ENCODE results near the gene ATP6V1C2. TPM values are rescaled to one million over a fixed set of nuclear protein-coding genes. Genes with fewer than 3 reads are reported as not detected.

The ATP6V1C2 gene
- total and polyA plus RNA-seq, 2 of the 4 experiments (the other 2 are of a cell fraction): not detected

DNA sequence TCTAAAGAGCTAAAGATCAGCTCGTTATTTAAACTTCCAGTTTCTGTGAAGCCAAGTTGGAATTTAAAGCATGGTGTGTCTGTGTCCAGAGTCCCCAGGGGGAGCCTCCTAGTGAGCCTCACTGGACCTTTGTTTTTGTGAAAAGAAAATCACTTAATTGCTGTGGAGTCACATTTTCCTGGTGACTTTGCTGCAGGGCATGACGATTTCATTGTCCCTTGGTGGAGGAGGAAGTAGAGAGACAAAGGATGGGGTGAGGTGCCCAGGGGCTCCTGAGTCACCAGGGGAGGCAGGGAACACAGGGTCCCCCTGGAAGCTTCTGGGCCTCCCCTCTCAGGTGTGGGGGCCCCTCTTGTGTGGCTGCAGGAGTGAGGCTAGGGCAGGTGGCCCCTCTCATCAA is 19.7 kb downstream of the ATP6V1C2 start:
- Histone ChIP-seq H4K20me1 (ENCODE audit: insufficient read depth, low read length) (no peaks in the 10 kb centered on the region), H3K4ac (ENCODE audit: low read depth, low read length) (no peak overlapping the region), H3K9me1 (ENCODE audit: insufficient read depth, low read length) (no peaks in the 10 kb centered on the region), H3K56ac (ENCODE audit: extremely low read depth, insufficient read depth, low read length) (no peak overlapping the region), H2BK5ac (ENCODE audit: low read depth, low read length, poor library complexity, severe bottlenecking) (no peak overlapping the region), H2AK9ac (replicated peaks; ENCODE audit: low read depth, low read length, poor library complexity) (no peak overlapping the region), H3K18ac (ENCODE audit: low read depth, low read length) (no peak overlapping the region), H4K8ac (ENCODE audit: low read depth in 2 of 2, low read length in 2 of 2) (no peak overlapping the region), H3K23ac (ENCODE audit: low read depth, low read length) (no peak overlapping the region), H3K79me1 (ENCODE audit: low read depth in 1 of 2, low read length in 2 of 2) (no peaks in the 10 kb centered on the region), H2BK20ac (ENCODE audit: low read depth, low read length) (no peak overlapping the region), H2BK120ac (ENCODE audit: low read depth, low read length) (no peak overlapping the region), H4K91ac (ENCODE audit: insufficient read depth, low read depth, low read length) (no peak overlapping the region), H3K4me1 (ENCODE audit: control insufficient read depth, insufficient read depth, low read length) (no peaks in the 10 kb centered on the region), H2AK5ac (ENCODE audit: low read depth, low read length) (no peak overlapping the region), H3K27ac (ENCODE audit: insufficient read depth, low read length) (no peak overlapping the region), H3K9me3 (ENCODE audit: control insufficient read depth, insufficient read depth, low read length) (no peaks in the 10 kb centered on the region), H4K5ac (ENCODE audit: low read depth, low read length) (no peak overlapping the region), H2AFZ (replicated peaks; ENCODE audit: low read length, poor library complexity) (no peak overlapping the region), H2BK15ac (ENCODE audit: low read depth, low read length) (no peak overlapping the region), H3K36me3 (ENCODE audit: control insufficient read depth, insufficient read depth, low read length) (no peaks in the 10 kb centered on the region), H3K4me3 (ENCODE audit: insufficient read depth, low read depth, low read length) (no peak overlapping the region), H3K27me3 (ENCODE audit: control insufficient read depth, insufficient read depth, low read length) (peaks cover 13% of the 10 kb centered on the region), H3K4me2 (ENCODE audit: low read depth, low read length) (no peak overlapping the region), H3K9ac (ENCODE audit: low read depth, low read length) (no peak overlapping the region), H3K14ac (replicated peaks; ENCODE audit: low read depth, low read length) (no peak overlapping the region)
- no peak for TF ChIP-seq MAFK (IDR thresholded peaks at IDR 0.05; ENCODE audit: low read depth, low read length)
- TF ChIP-seq RFX5 (IDR thresholded peaks at IDR 0.05; ENCODE audit: low read depth, low read length): no peak
- no peak for TF ChIP-seq NFE2L2 (IDR thresholded peaks at IDR 0.05; ENCODE audit: low read depth, low read length)
- TF ChIP-seq, protein P1, sequence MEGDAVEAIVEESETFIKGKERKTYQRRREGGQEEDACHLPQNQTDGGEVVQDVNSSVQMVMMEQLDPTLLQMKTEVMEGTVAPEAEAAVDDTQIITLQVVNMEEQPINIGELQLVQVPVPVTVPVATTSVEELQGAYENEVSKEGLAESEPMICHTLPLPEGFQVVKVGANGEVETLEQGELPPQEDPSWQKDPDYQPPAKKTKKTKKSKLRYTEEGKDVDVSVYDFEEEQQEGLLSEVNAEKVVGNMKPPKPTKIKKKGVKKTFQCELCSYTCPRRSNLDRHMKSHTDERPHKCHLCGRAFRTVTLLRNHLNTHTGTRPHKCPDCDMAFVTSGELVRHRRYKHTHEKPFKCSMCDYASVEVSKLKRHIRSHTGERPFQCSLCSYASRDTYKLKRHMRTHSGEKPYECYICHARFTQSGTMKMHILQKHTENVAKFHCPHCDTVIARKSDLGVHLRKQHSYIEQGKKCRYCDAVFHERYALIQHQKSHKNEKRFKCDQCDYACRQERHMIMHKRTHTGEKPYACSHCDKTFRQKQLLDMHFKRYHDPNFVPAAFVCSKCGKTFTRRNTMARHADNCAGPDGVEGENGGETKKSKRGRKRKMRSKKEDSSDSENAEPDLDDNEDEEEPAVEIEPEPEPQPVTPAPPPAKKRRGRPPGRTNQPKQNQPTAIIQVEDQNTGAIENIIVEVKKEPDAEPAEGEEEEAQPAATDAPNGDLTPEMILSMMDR (conservative IDR thresholded peaks at IDR 0.05; ENCODE audit: low read depth, low read length): no peak
- no peak for TF ChIP-seq RAD21 (IDR thresholded peaks at IDR 0.05; ENCODE audit: low read length)
- TF ChIP-seq FOS (IDR thresholded peaks at IDR 0.05; ENCODE audit: low read depth, low read length): no peak
- no peak for TF ChIP-seq RCOR1 (IDR thresholded peaks at IDR 0.05; ENCODE audit: insufficient replicate concordance, low read length)
- TF ChIP-seq CEBPB (IDR thresholded peaks at IDR 0.05; ENCODE audit: low read depth, low read length): no peak
- TF ChIP-seq POLR2A (IDR thresholded peaks at IDR 0.05; ENCODE audit: low read depth, low read length): no peak
- no peak for TF ChIP-seq BHLHE40 (IDR thresholded peaks at IDR 0.05; ENCODE audit: low read depth, low read length)
- dilution Hi-C loops (cut with HindIII; ENCODE audit: low sequenced_read_pairs, unreplicated experiment): no loop called here
- CTCF ChIA-PET: no interaction called here
- POLR2A ChIA-PET (ENCODE audit: unreplicated experiment): no interaction called here
- intact Hi-C loops (cut with micrococcal nuclease): no loop called here
- 45% methylated on average over 2 of the region's 2 CpGs; no CpG with 5 or more reads in 1 of the 2 experiments for WGBS, 2 experiments (ENCODE audit: extremely low coverage in 2 of 2, insufficient read length in 1 of 2)
- BruUV-seq (replicated peaks): no TSS peak
- DNase-seq: no peak
- in situ Hi-C loops (cut with MboI; ENCODE audit: low sequenced_read_pairs): no loop called here
- ATAC-seq (ENCODE audit: low read depth): no peak
